Skeletal muscle satellite cell (primary cell): Measurements from ENCODE around the gene THUMPD1.
A peak's percentile ranks its signal among the peaks of the same experiment; 100 is the strongest.

ENCODE experiments used
- H3K27me3 ChIP-seq: 2 replicates; pipeline ENCODE4 v1.7.0; 2013; ENCODE audit warnings: low read length; ENCODE audit not compliant: control insufficient read depth, insufficient read depth
- H3K36me3 ChIP-seq: 2 replicates; pipeline ENCODE4 v1.7.0; 2013; ENCODE audit warnings: mild to moderate bottlenecking, control low read depth, low read length; ENCODE audit not compliant: insufficient read depth
- H3K4me1 ChIP-seq: 2 replicates; pipeline ENCODE4 v1.7.0; 2013; ENCODE audit warnings: low read length; ENCODE audit not compliant: control insufficient read depth, insufficient read depth
- H3K4me2 ChIP-seq: 2 replicates; pipeline ENCODE4 v1.7.0; 2013; ENCODE audit warnings: mild to moderate bottlenecking, low read length
- H3K4me3 ChIP-seq: 2 replicates; pipeline ENCODE4 v1.7.0; 2013; ENCODE audit warnings: low read length
- H3K9ac ChIP-seq: 2 replicates; pipeline ENCODE4 v1.7.0; 2013; ENCODE audit warnings: mild to moderate bottlenecking, low read depth, low read length, moderate library complexity
- H3K9me3 ChIP-seq: replicated peaks from 2 replicates; pipeline ENCODE4 v1.7.0; 2013; ENCODE audit warnings: mild to moderate bottlenecking, control low read depth, low read length

The THUMPD1 gene

DNA sequence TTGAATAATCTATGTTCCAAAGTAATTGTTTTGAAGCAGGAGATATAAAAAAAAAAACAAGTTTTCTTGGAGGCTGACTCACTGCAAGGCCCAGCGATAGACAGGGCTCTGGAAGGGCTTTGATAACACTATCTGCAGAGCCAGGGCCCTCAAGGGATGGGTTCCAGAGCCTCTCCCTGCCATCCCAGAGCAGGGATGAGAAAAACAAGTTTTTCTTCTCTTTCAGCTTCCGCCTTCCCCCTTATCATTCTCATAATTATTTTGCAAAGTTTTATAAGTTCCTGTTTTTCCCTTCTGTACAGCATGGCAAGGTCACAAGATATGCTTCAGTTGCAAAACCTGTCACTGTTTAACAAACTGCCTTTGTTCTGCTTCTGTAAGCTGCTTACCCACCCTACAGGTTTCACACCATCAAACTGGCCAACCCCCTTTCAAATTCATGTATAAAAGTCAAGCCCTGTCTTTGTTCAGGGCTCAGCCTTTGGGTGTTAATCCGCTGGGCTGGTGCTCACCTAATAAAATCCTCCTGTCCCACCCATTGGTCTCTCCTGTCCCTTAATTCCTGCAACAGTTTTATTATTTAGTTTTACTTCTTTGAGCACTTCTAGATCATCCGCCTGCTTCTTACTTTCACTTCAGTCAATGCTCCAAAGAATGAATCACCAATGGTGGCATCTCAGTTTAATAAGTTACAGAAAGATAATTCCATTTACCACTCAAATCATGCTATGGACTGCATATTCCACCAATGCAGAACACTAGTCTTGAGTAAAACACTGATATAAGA lies 5.6 kb upstream of the THUMPD1 start:
- H3K9ac ChIP-seq: no peak overlapping the region
- H3K9me3 ChIP-seq: no peaks in the 10 kb centered on the region
- no peak overlapping the region for H3K4me2 ChIP-seq
- H3K4me1 ChIP-seq: no peaks in the 10 kb centered on the region
- no peaks in the 10 kb centered on the region for H3K36me3 ChIP-seq
- no peak overlapping the region for H3K4me3 ChIP-seq
- peaks cover 13% of the 10 kb centered on the region for H3K27me3 ChIP-seq

DNA sequence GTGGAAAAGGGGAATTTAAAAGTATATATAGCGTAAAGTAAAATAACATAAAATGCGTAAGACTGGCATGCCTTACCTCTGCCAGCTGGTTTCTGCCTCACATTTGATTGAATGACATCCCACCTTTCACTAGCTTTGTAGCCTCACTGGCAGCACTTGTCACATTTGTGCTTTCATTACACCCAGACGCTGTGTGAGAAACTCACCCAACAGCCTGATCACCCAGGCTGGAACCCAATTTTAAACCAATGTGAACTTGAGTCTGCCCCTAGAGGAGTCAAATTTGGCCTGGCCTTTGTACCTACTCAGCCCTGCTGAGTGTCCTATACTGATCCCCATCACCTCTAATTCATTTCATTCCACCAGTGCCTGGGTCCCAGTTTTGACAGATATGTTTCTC lies 4.8 kb upstream of the THUMPD1 start:
- H3K4me1 ChIP-seq: no peaks in the 10 kb centered on the region
- peaks cover 9% of the 10 kb centered on the region for H3K27me3 ChIP-seq
- H3K9me3 ChIP-seq: no peaks in the 10 kb centered on the region
- no peak overlapping the region for H3K9ac ChIP-seq
- H3K36me3 ChIP-seq: no peaks in the 10 kb centered on the region
- H3K4me3 ChIP-seq: no peak overlapping the region
- no peak overlapping the region for H3K4me2 ChIP-seq

- H3K36me3 ChIP-seq: no peaks in the 10 kb centered on the region
- no peak overlapping the region for H3K9ac ChIP-seq
- H3K27me3 ChIP-seq: peaks cover 8% of the 10 kb centered on the region
- peaks cover 7% of the 10 kb centered on the region for H3K4me1 ChIP-seq
- H3K4me3 ChIP-seq: no peak overlapping the region
- H3K4me2 ChIP-seq: no peak overlapping the region
- no peaks in the 10 kb centered on the region for H3K9me3 ChIP-seq
Observed at GRCh38 chr16:20744922-20745440, 3.4 kb upstream of the THUMPD1 start.

GRCh38 chr16:20743591-20743990 lies 2.0 kb upstream of the THUMPD1 start:
- H3K27me3 ChIP-seq: no peaks in the 10 kb centered on the region
- H3K4me1 ChIP-seq: peaks cover 8% of the 10 kb centered on the region
- H3K4me2 ChIP-seq: no peak overlapping the region
- no peak overlapping the region for H3K9ac ChIP-seq
- H3K9me3 ChIP-seq: no peaks in the 10 kb centered on the region
- H3K36me3 ChIP-seq: peaks cover 4% of the 10 kb centered on the region
- H3K4me3 ChIP-seq: no peak overlapping the region

- peak overlapping the region; percentile 98 for H3K4me2 ChIP-seq
- H3K9me3 ChIP-seq: no peaks in the 10 kb centered on the region
- peak overlapping the region; percentile 92 for H3K9ac ChIP-seq
- peaks cover 8% of the 10 kb centered on the region for H3K4me1 ChIP-seq
- no peaks in the 10 kb centered on the region for H3K27me3 ChIP-seq
- peaks cover 29% of the 10 kb centered on the region for H3K36me3 ChIP-seq
- H3K4me3 ChIP-seq: peak overlapping the region; percentile 95
Observed at GRCh38 chr16:20740901-20741521, 607 bp downstream of the THUMPD1 start.

DNA sequence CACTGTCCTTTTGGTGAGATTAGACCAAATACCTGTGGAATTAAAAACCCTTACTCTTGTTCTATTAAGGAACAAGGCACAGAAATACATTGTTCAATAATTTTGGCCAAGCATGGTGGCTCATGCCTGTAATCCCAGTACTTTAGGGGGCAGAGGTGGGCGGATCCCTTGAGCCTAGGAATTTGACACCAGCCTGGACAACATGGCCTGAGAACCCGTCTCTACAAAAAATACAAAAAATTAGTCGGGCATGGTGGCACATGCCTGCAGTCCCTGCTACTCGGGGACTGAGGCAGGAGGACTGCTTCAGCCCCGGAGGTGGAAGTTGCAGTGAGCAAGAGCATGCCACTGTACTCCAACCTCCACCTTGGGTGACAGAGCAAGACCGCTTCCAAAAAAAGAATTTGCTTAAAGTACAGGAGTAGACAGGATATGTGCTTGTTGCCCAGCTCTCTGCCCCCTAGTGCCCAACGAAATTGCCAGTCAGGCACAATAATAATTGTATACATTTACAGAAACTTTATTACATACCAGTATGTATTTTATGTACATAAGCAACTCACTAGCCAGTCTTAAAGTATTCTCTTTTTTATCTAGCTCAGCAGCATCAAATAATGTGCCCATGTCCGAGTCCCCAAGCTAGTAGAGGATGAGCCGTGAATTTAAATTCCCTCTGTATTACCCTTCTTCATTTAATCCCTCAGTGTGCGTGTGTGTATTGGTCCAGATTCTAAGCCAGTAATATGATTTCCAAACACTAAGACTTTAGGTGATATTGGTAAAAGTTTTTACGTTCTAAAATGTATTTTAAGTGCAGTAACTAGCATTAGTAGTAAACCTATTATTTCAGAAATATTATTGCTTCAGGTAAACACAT lies 1.4 kb downstream of the THUMPD1 start:
- no peaks in the 10 kb centered on the region for H3K9me3 ChIP-seq
- H3K4me2 ChIP-seq: peak overlapping the region; percentile 98
- H3K4me3 ChIP-seq: peak overlapping the region; percentile 95
- H3K9ac ChIP-seq: peak overlapping the region; percentile 92
- H3K36me3 ChIP-seq: peaks cover 36% of the 10 kb centered on the region
- peaks cover 8% of the 10 kb centered on the region for H3K4me1 ChIP-seq
- H3K27me3 ChIP-seq: no peaks in the 10 kb centered on the region

DNA sequence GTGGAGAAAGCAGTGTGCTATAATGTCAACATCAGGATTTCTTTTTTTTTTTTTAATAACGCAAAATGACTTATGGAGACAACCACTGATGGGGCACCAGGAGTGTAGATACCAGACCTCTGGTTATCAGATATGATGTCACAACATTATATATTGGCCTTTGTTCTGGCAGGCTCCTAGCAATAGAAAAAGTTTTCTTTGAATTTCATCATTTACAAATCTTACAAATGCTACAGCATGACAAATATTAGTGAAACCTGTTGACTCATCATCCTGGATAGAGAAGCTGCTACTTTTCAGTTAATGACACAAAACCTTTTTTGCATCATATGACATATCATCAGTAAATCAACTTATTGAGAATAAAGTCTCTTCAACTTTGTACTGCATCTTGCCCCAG lies 6.1 kb downstream of the THUMPD1 start:
- Histone ChIP-seq H3K4me1 (peaks cover 6% of the 10 kb centered on the region), H3K9ac (no peak overlapping the region), H3K4me2 (no peak overlapping the region), H3K36me3 (peaks cover 44% of the 10 kb centered on the region), H3K9me3 (no peaks in the 10 kb centered on the region), H3K27me3 (no peaks in the 10 kb centered on the region), H3K4me3 (no peak overlapping the region)

DNA sequence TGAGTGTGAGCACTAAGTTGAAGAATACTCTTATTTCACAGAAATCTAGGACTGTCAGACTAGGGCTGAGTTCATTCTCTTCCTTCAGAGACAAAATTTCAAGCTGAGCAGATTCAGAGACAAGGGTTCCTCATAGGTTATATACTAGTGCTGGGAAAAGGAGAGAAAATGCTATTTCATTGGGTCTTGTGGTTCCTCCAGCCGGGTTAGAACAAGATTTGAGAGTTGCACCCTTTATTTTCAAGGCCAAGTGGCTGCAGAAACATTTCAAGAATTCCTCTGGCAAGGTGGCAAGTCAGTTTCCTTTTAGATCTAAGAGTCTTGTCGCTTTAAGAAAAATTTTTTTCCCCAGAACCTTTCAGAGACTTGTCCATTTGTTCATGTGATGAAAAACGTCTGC lies 6.8 kb downstream of the THUMPD1 start:
- Histone ChIP-seq H3K27me3 (no peaks in the 10 kb centered on the region), H3K9ac (no peak overlapping the region), H3K9me3 (no peaks in the 10 kb centered on the region), H3K4me3 (no peak overlapping the region), H3K4me1 (no peaks in the 10 kb centered on the region), H3K4me2 (no peak overlapping the region), H3K36me3 (peaks cover 44% of the 10 kb centered on the region)

DNA sequence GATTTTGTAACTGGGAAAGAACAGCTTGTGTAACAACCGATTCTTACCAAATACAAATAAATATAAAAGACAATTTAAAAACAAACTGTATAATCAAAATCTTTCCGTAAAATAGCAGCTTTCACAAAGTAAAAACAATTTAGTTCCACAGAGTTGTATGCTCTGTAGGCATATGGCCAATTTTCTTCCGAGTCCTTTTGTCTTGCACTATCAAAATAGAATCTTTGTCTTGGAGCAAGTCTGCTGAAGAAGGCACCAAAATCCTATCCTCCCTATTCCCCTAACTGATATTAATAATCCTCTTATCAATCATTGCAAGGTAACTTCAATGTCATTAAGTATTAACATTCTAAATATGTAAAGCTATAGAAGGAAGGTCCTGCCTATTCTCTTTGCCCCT lies 7.6 kb downstream of the THUMPD1 start:
- no peaks in the 10 kb centered on the region for H3K9me3 ChIP-seq
- no peaks in the 10 kb centered on the region for H3K4me1 ChIP-seq
- no peak overlapping the region for H3K4me2 ChIP-seq
- no peak overlapping the region for H3K9ac ChIP-seq
- H3K27me3 ChIP-seq: no peaks in the 10 kb centered on the region
- peaks cover 44% of the 10 kb centered on the region for H3K36me3 ChIP-seq
- no peak overlapping the region for H3K4me3 ChIP-seq

DNA sequence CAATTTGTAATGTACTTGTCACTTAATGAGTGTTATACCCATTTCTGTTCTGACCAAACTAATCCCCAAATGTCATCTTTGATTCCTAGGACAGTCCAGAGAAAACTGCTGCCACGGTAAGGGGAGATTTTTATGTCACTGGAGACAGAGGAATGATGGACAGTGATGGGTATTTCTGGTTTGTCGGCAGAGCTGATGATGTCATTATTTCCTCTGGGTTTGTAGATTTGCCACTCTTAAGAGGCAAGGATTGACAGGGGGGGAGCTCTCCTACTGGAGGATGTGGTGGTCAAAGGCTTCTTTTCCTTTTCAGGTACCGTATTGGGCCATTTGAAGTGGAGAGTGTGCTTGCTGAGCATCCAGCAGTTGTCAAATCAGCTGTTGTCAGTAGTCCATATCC lies 12.5 kb downstream of the THUMPD1 start:
- no peak overlapping the region for H3K4me2 ChIP-seq
- H3K36me3 ChIP-seq: no peaks in the 10 kb centered on the region
- H3K4me3 ChIP-seq: no peak overlapping the region
- no peaks in the 10 kb centered on the region for H3K9me3 ChIP-seq
- no peaks in the 10 kb centered on the region for H3K27me3 ChIP-seq
- H3K9ac ChIP-seq: no peak overlapping the region
- H3K4me1 ChIP-seq: no peaks in the 10 kb centered on the region

DNA sequence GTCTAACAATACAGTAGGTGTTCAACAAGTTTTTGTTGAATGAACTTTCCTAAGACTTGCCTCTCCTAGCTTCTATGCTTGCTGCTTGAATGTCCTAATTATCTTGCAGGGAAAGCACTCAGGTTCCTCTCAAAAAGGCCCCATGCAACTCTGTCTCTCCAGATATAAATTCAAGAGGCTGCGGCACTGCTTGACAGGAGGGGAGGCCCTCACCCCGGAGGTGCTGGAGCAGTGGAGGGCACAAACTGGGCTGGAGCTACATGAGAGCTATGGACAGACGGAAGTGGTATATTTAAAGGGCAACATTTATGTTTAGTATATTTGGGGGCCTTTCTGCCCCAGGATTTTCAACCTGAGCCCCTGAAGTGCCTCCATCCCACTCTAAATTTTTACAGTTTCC lies 14.4 kb downstream of the THUMPD1 start:
- Histone ChIP-seq H3K9me3 (no peaks in the 10 kb centered on the region), H3K4me3 (no peak overlapping the region), H3K4me2 (no peak overlapping the region), H3K27me3 (no peaks in the 10 kb centered on the region), H3K4me1 (no peaks in the 10 kb centered on the region), H3K9ac (no peak overlapping the region), H3K36me3 (no peaks in the 10 kb centered on the region)
